HCT116 (cell line): ENCODE results near the gene TSPOAP1. TPM values are rescaled to one million over a fixed set of nuclear protein-coding genes. Genes with fewer than 3 reads are reported as not detected.

Experiments
- ATAC-seq: fragments of 200-7000 bp; cut with Tn5 transposase; 2 replicates; pipeline ENCODE4 v1.9.1; 2020; ENCODE audit warnings: mild to moderate bottlenecking, moderate library complexity
- BruUV-seq: library from RNA; stranded (reverse); fragments of 400-500 nt; replicated peaks from 2 replicates; lab custom pipeline; 2021; lab: Mats Ljungman, UMichigan
- CTCF ChIA-PET: fragments of 300-600 bp; sonication (Branson Sonifier 250); formaldehyde crosslinking; loops from one replicate; lab custom pipeline; 2021; ENCODE audit warnings: antibody characterized with exemption; lab: Charles Lee
- POLR2A ChIA-PET: fragments of 300-600, 350-600 bp; sonication (Branson Sonifier 250); formaldehyde crosslinking; loops from one replicate; lab custom pipeline; 2021; ENCODE audit warnings: antibody characterized with exemption; lab: Charles Lee
- RAD21 ChIA-PET, 2 experiments: fragments of 300-600 bp; sonication (Branson Sonifier 250); formaldehyde crosslinking; loops; one replicate each; lab custom pipeline; 2023; ENCODE audit warnings: low total read pairs in 2 of 2; ENCODE audit not compliant: uncharacterized antibody in 2 of 2, unreplicated experiment in 2 of 2, low non-redundant PET in 1 of 2; lab: Charles Lee
- DNase-seq: peaks from one replicate; pipeline ENCODE4 v3.0.0-alpha.2; 2010; ENCODE audit warnings: low read depth, low spot score
- H2AFZ ChIP-seq: fragments of 200-600 bp; shearing (Covaris generic), sonication (generic); 2 replicates; pipeline ENCODE4 v1.6.1; 2017; ENCODE audit warnings: low read depth, mixed run types, mixed read lengths, antibody characterized with exemption, low read length; ENCODE audit not compliant: poor library complexity, severe bottlenecking
- H3K27ac ChIP-seq: 2 replicates; pipeline ENCODE4 v1.5.1; 2012; ENCODE audit warnings: low read depth, low read length
- H3K27me3 ChIP-seq: fragments of 200-600 bp; sonication (generic); 2 replicates; pipeline ENCODE4 v1.6.1; 2016; ENCODE audit warnings: mixed run types, low read length, mixed read lengths; ENCODE audit not compliant: insufficient read depth
- H3K36me3 ChIP-seq, 2 experiments: fragments of 200-500 bp in 1 of 2; fragments of 200-600 bp in 1 of 2; sonication (Bioruptor generic) in 1 of 2; sonication (generic) in 1 of 2; 2 replicates each; pipeline versions ENCODE4 v1.5.1 to v1.6.1; 2014 to 2016; ENCODE audit warnings: low read length in 2 of 2, inconsistent platforms in 1 of 2, mixed read lengths in 1 of 2, mixed run types in 1 of 2; ENCODE audit not compliant: insufficient read depth in 2 of 2, control insufficient read depth in 1 of 2
- H3K4me1 ChIP-seq, 2 experiments: fragments of 200-600 bp in 1 of 2; sonication (generic) in 1 of 2; 2 replicates each; pipeline versions ENCODE4 v1.5.1 to v1.6.1; 2012 to 2017; ENCODE audit warnings: low read length in 2 of 2, inconsistent platforms in 1 of 2, mild to moderate bottlenecking in 1 of 2, mixed read lengths in 1 of 2, mixed run types in 1 of 2, moderate library complexity in 1 of 2; ENCODE audit not compliant: insufficient read depth in 2 of 2, control insufficient read depth in 1 of 2
- H3K4me2 ChIP-seq: fragments of 200-600 bp; sonication (generic); 2 replicates; pipeline ENCODE4 v1.6.1; 2017; ENCODE audit warnings: mixed run types, low read length, mixed read lengths
- H3K4me3 ChIP-seq, 2 experiments: fragments of 200-600 bp in 1 of 2; sonication (generic) in 1 of 2; replicated peaks in 1 of 2; 2 replicates each; pipeline ENCODE4 v1.5.1; 2011 to 2016; ENCODE audit warnings: low read length in 2 of 2, control low read depth in 1 of 2, low read depth in 1 of 2, mild to moderate bottlenecking in 1 of 2, mixed read lengths in 1 of 2, mixed run types in 1 of 2
- H3K79me2 ChIP-seq: fragments of 200-600 bp; sonication (generic); 2 replicates; pipeline ENCODE4 v1.6.1; 2017; ENCODE audit warnings: mild to moderate bottlenecking, mixed run types, low read length, moderate library complexity, mixed read lengths; ENCODE audit not compliant: insufficient read depth
- H3K9ac ChIP-seq: fragments of 200-600 bp; sonication (generic); 2 replicates; pipeline ENCODE4 v1.6.1; 2016; ENCODE audit warnings: low read length, mixed read lengths
- H3K9me2 ChIP-seq: fragments of 200-600 bp; sonication (generic), shearing (Covaris generic); 2 replicates; pipeline ENCODE4 v1.6.1; 2017; ENCODE audit warnings: mixed run types, mild to moderate bottlenecking, moderate library complexity; ENCODE audit not compliant: insufficient read depth
- H3K9me3 ChIP-seq, 2 experiments: fragments of 200-500 bp in 1 of 2; fragments of 200-600 bp in 1 of 2; sonication (Bioruptor generic) in 1 of 2; sonication (generic) in 1 of 2; 2 replicates each; pipeline ENCODE4 v1.6.1; 2014 to 2017; ENCODE audit warnings: low read length in 2 of 2, mixed read lengths in 2 of 2, inconsistent platforms in 1 of 2, low read depth in 1 of 2, mild to moderate bottlenecking in 1 of 2, mixed run types in 1 of 2, moderate library complexity in 1 of 2; ENCODE audit not compliant: control insufficient read depth in 1 of 2, insufficient read depth in 1 of 2
- H4K20me1 ChIP-seq: fragments of 200-600 bp; sonication (generic), shearing (Covaris generic); 2 replicates; pipeline ENCODE4 v1.6.1; 2017; ENCODE audit warnings: mixed run types, mild to moderate bottlenecking, moderate library complexity; ENCODE audit not compliant: insufficient read depth
- CEBPB ChIP-seq: IDR thresholded peaks from 2 replicates; pipeline ENCODE4 v1.6.1; 2012; ENCODE audit warnings: low read depth
- CTCF ChIP-seq, 3 experiments: fragments of 200-600 bp in 1 of 3; sonication (generic) in 1 of 3; IDR thresholded peaks in 2 of 3; conservative IDR thresholded peaks in 1 of 3; 2 replicates each; pipeline ENCODE4 v1.5.1; 2012 to 2017; ENCODE audit warnings: low read depth in 2 of 3, low read length in 2 of 3, antibody characterized with exemption in 1 of 3, borderline replicate concordance in 1 of 3, control low read depth in 1 of 3, mild to moderate bottlenecking in 1 of 3, mixed read lengths in 1 of 3, mixed run types in 1 of 3, moderate library complexity in 1 of 3; ENCODE audit not compliant: insufficient read depth in 1 of 3
- MAX ChIP-seq: IDR thresholded peaks from 2 replicates; pipeline ENCODE4 v1.6.1; 2012
- POLR2A ChIP-seq: IDR thresholded peaks from 2 replicates; pipeline ENCODE4 v1.7.0; 2011; ENCODE audit warnings: borderline replicate concordance; ENCODE audit not compliant: insufficient read depth, insufficient read length; ENCODE audit errors: extremely low read depth
- YY1 ChIP-seq: IDR thresholded peaks from 2 replicates; pipeline ENCODE4 v1.6.1; 2011; ENCODE audit warnings: low read length, low read depth, moderate library complexity, mild to moderate bottlenecking; ENCODE audit not compliant: insufficient replicate concordance; ENCODE audit errors: extremely low read depth
- ZBTB33 ChIP-seq: IDR thresholded peaks from 2 replicates; pipeline ENCODE4 v1.6.1; 2011; ENCODE audit warnings: mild to moderate bottlenecking, low read length, moderate library complexity; ENCODE audit not compliant: insufficient replicate concordance; ENCODE audit errors: extremely low read depth
- intact Hi-C: fragments of 100-400 bp; cut with micrococcal nuclease; formaldehyde crosslinking; loops from 2 replicates; pipeline ENCODE4 v1.10.0; 2022
- total RNA-seq: library from RNA; stranded (reverse); gene quantifications from one replicate; pipeline ENCODE4 v1.2.1, GENCODE V29; 2021; ENCODE audit not compliant: unreplicated experiment

TSPOAP1 gene
- total RNA-seq, 1 experiment from 2014 or later = 0.27 TPM

GRCh38 chr17:58339755-58340404 is 11.3 kb upstream of the TSPOAP1 start:
- intact Hi-C loops = no loop called here
- Histone ChIP-seq H3K9me3 (no peaks in the 10 kb centered on the region), H3K4me1 (peaks cover 17 to 47% of the 10 kb centered on the region in 2 experiments), H3K27ac (no peak overlapping the region), H4K20me1 (no peaks in the 10 kb centered on the region), H2AFZ (no peak overlapping the region)
- no peak for ATAC-seq
- TF ChIP-seq CEBPB = no peak
- no peak for TF ChIP-seq CTCF (IDR thresholded peaks at IDR 0.05 in 2 of 3, conservative IDR thresholded peaks at IDR 0.05 in 1 of 3; ENCODE audit: borderline replicate concordance in 1 of 3, insufficient read depth in 1 of 3, low read depth in 2 of 3, low read length in 2 of 3)
- no peak for TF ChIP-seq YY1
- no peak for TF ChIP-seq ZBTB33
- no peak for TF ChIP-seq POLR2A
- TF ChIP-seq MAX = no peak
- TF ChIP-seq, all 23 proteins: peak for 0
- ChIA-PET RAD21 (no interaction called here), POLR2A (interaction anchor here (0.6 kb wide), 1 partner anchor 291 kb away, joined by 3 read pairs; no protein-coding TSS in a partner anchor), CTCF (no interaction called here)
- H3K27me3 ChIP-seq = no peaks in the 10 kb centered on the region
- H3K36me3 ChIP-seq = peaks cover 7 to 10% of the 10 kb centered on the region in 2 experiments
- H3K79me2 ChIP-seq = no peaks in the 10 kb centered on the region
- no peak overlapping the region for H3K9ac ChIP-seq
- BruUV-seq = no TSS peak
- DNase-seq = no peak
- no peak overlapping the region for H3K4me3 ChIP-seq
- no peaks in the 10 kb centered on the region for H3K9me2 ChIP-seq
- H3K4me2 ChIP-seq = no peak overlapping the region
